ENCODE results near the gene WDR37.

The WDR37 gene

GRCh38 chr10:1048349-1048731, 7.8 kb upstream of the WDR37 start:
- Histone ChIP-seq H3K27me3 (ENCODE audit: insufficient read depth, insufficient read length) (no peaks in the 10 kb centered on the region), H3K9ac (ENCODE audit: insufficient read length, low read depth) (peak overlapping the region; percentile 94), H3K4me1 (ENCODE audit: insufficient read depth, insufficient read length) (peaks cover 4% of the 10 kb centered on the region), H3K4me3 (ENCODE audit: insufficient read length, low read depth) (peak overlapping the region; percentile 93), H3K9me3 (ENCODE audit: insufficient read depth, low read length) (no peaks in the 10 kb centered on the region), H3K36me3 (ENCODE audit: insufficient read depth, insufficient read length, low read length) (peaks cover 52% of the 10 kb centered on the region)
- DNase-seq (ENCODE audit: low read depth, low spot score), result no peak
- TF ChIP-seq ZNF274 (IDR thresholded peaks at IDR 0.05; ENCODE audit: low read depth, low read length) (no peak), SUZ12 (IDR thresholded peaks at IDR 0.05; ENCODE audit: extremely low read depth, insufficient read depth, insufficient read length) (no peak), YY1 (IDR thresholded peaks at IDR 0.05; ENCODE audit: insufficient read depth, insufficient read length) (no peak)

DNA sequence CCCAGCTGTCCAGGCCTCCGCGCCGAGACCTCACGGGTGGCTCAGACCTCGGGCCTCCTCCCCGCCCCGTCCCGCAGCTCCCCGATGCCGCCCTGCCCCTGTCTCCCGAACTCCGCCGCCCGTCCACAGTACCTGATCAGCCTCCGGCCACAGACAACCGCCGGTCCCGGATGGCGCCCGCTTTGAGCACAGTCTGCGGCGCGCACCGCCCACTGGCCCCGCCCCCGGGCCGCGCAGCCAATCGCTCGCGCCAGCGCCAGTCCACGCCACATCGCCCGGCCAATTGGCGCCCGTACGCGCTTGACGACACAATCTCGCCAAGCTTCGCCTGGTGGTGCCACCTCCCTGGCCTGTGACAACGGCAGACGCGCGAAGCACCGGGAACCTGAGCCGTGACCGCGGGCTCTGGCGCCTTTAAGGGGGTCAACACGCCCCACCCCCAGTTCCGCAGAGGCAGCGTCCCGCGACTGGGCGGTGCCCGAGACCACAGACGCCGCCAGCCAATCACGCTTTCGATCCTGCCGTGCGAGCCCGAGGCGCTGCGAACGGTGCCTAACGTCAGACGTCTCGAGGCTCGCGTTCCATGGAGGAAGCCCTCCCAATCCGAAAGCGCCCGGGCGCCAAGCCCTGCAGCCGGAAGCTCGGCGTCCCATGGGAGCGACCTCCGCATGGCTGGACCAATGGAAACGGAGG, 7.3 kb upstream of the WDR37 start, which contains the start of gene IDI1:
IDI1 (minus strand) TSS at position 388 of the 693 bp plus-strand sequence; CDS start at position 272, 116 bp downstream.
- Histone ChIP-seq H3K9me3 (ENCODE audit: insufficient read depth, low read length) (no peaks in the 10 kb centered on the region), H3K27me3 (ENCODE audit: insufficient read depth, insufficient read length) (no peaks in the 10 kb centered on the region), H3K4me1 (ENCODE audit: insufficient read depth, insufficient read length) (peaks cover 4% of the 10 kb centered on the region), H3K9ac (ENCODE audit: insufficient read length, low read depth) (peak within 1 kb of the TSS; percentile 94), H3K4me3 (ENCODE audit: insufficient read length, low read depth) (peak within 1 kb of the TSS; percentile 93), H3K36me3 (ENCODE audit: insufficient read depth, insufficient read length, low read length) (peaks cover 52% of the 10 kb centered on the region)
- DNase-seq (ENCODE audit: low read depth, low spot score), result peak; percentile 91
- TF ChIP-seq ZNF274 (IDR thresholded peaks at IDR 0.05; ENCODE audit: low read depth, low read length), result no peak
- TF ChIP-seq YY1 (IDR thresholded peaks at IDR 0.05; ENCODE audit: insufficient read depth, insufficient read length), result no peak

DNA sequence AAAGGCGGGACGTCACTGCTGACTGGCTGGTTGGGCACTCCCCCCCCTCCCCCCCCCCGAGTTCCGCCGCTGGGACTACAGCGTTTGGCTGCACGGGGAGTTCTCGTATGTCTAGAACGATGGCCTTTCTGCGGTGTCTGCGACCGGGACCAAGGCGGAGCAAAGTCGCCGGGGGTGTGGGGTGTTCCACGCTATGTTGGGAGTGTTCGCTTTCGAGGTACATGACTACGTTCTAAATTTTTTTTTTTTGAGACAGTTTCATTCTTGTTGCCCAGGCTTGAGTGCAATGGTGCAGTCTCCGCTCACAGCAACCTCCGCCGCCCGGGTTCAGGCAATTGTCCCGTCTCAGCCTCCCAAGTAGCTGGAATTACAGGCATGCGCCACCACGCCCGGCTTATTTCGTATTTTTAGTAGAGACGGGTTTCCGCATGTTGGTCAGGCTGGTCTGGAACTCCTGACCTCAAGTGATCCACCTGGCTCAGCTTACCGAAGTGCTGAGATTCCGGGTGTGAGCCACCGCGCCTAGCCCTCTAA, 6.7 kb upstream of the WDR37 start:
- DNase-seq (ENCODE audit: low read depth, low spot score), result no peak
- peaks cover 4% of the 10 kb centered on the region for H3K4me1 ChIP-seq (ENCODE audit: insufficient read depth, insufficient read length)
- TF ChIP-seq ZNF274 (IDR thresholded peaks at IDR 0.05; ENCODE audit: low read depth, low read length), result no peak
- TF ChIP-seq SUZ12 (IDR thresholded peaks at IDR 0.05; ENCODE audit: extremely low read depth, insufficient read depth, insufficient read length), result no peak
- TF ChIP-seq YY1 (IDR thresholded peaks at IDR 0.05; ENCODE audit: insufficient read depth, insufficient read length), result no peak
- H3K27me3 ChIP-seq (ENCODE audit: insufficient read depth, insufficient read length), result no peaks in the 10 kb centered on the region
- H3K36me3 ChIP-seq (ENCODE audit: insufficient read depth, insufficient read length, low read length), result peaks cover 54% of the 10 kb centered on the region
- H3K9ac ChIP-seq (ENCODE audit: insufficient read length, low read depth), result peak overlapping the region; percentile 92
- H3K4me3 ChIP-seq (ENCODE audit: insufficient read length, low read depth), result peak overlapping the region; percentile 93
- no peaks in the 10 kb centered on the region for H3K9me3 ChIP-seq (ENCODE audit: insufficient read depth, low read length)

DNA sequence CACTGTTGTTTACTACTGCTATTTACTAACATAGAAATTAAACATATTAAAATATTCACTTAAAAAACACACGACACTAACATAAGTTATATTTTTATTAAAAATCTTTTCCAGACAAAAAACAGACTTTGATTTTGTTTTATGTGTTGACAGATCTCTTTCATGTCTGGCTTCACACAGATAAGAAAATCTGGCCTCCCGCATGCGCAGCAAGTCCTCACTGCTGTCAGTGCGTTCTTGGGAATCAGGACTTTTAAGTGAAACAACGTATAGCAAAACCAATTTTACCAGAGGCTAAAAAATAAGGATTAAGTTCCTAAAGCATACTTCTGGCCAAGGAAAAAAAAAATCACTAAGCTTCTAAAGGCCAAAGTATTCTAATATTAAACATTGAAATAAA, 6.0 kb upstream of the WDR37 start:
- Histone ChIP-seq H3K27me3 (ENCODE audit: insufficient read depth, insufficient read length) (no peaks in the 10 kb centered on the region), H3K9ac (ENCODE audit: insufficient read length, low read depth) (peak overlapping the region; percentile 92), H3K9me3 (ENCODE audit: insufficient read depth, low read length) (no peaks in the 10 kb centered on the region), H3K4me3 (ENCODE audit: insufficient read length, low read depth) (peak overlapping the region; percentile 93), H3K4me1 (ENCODE audit: insufficient read depth, insufficient read length) (peaks cover 4% of the 10 kb centered on the region), H3K36me3 (ENCODE audit: insufficient read depth, insufficient read length, low read length) (peaks cover 56% of the 10 kb centered on the region)
- no peak for DNase-seq (ENCODE audit: low read depth, low spot score)
- TF ChIP-seq YY1 (IDR thresholded peaks at IDR 0.05; ENCODE audit: insufficient read depth, insufficient read length), result no peak
- no peak for TF ChIP-seq SUZ12 (IDR thresholded peaks at IDR 0.05; ENCODE audit: extremely low read depth, insufficient read depth, insufficient read length)
- no peak for TF ChIP-seq ZNF274 (IDR thresholded peaks at IDR 0.05; ENCODE audit: low read depth, low read length)

DNA sequence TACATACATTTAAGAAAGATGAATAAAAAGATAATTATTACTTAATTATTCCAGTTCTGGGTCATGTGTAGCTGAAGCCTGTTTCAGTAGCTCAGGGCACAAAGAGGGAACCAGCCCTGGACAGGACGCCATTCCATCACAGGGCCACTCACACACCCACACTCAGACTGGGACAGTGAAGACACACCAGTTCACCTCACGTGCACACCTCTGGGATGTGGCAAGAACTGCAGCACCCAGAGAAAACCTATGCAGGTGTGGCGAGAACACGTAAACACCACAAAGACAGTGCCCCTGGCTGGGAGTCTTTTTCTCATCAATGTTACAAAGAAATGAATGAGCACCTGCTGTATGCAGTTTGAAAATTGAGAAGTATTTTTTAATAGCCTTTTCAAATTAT, 5.6 kb upstream of the WDR37 start:
- no peak for DNase-seq (ENCODE audit: low read depth, low spot score)
- no peaks in the 10 kb centered on the region for H3K9me3 ChIP-seq (ENCODE audit: insufficient read depth, low read length)
- H3K4me1 ChIP-seq (ENCODE audit: insufficient read depth, insufficient read length), result peaks cover 4% of the 10 kb centered on the region
- peak overlapping the region; percentile 4 for H3K9ac ChIP-seq (ENCODE audit: insufficient read length, low read depth)
- no peaks in the 10 kb centered on the region for H3K27me3 ChIP-seq (ENCODE audit: insufficient read depth, insufficient read length)
- peak overlapping the region; percentile 26 for H3K4me3 ChIP-seq (ENCODE audit: insufficient read length, low read depth)
- peaks cover 52% of the 10 kb centered on the region for H3K36me3 ChIP-seq (ENCODE audit: insufficient read depth, insufficient read length, low read length)
- no peak for TF ChIP-seq SUZ12 (IDR thresholded peaks at IDR 0.05; ENCODE audit: extremely low read depth, insufficient read depth, insufficient read length)
- TF ChIP-seq ZNF274 (IDR thresholded peaks at IDR 0.05; ENCODE audit: low read depth, low read length), result no peak
- no peak for TF ChIP-seq YY1 (IDR thresholded peaks at IDR 0.05; ENCODE audit: insufficient read depth, insufficient read length)

- H3K4me1 ChIP-seq (ENCODE audit: insufficient read depth, insufficient read length), result no peaks in the 10 kb centered on the region
- peaks cover 45% of the 10 kb centered on the region for H3K36me3 ChIP-seq (ENCODE audit: insufficient read depth, insufficient read length, low read length)
Measured at GRCh38 chr10:1054684-1055083, 1.5 kb upstream of the WDR37 start.

GRCh38 chr10:1057106-1057657, 997 bp downstream of the WDR37 start:
- Histone ChIP-seq H3K4me3 (ENCODE audit: insufficient read length, low read depth) (peak overlapping the region; percentile 91), H3K27me3 (ENCODE audit: insufficient read depth, insufficient read length) (no peaks in the 10 kb centered on the region), H3K9me3 (ENCODE audit: insufficient read depth, low read length) (no peaks in the 10 kb centered on the region), H3K4me1 (ENCODE audit: insufficient read depth, insufficient read length) (no peaks in the 10 kb centered on the region), H3K36me3 (ENCODE audit: insufficient read depth, insufficient read length, low read length) (peaks cover 29% of the 10 kb centered on the region), H3K9ac (ENCODE audit: insufficient read length, low read depth) (peak overlapping the region; percentile 93)
- TF ChIP-seq YY1 (IDR thresholded peaks at IDR 0.05; ENCODE audit: insufficient read depth, insufficient read length) (no peak), ZNF274 (IDR thresholded peaks at IDR 0.05; ENCODE audit: low read depth, low read length) (no peak), SUZ12 (IDR thresholded peaks at IDR 0.05; ENCODE audit: extremely low read depth, insufficient read depth, insufficient read length) (no peak)
- no peak for DNase-seq (ENCODE audit: low read depth, low spot score)

More at GRCh38 chr10:1054684-1055083, 1.5 kb upstream of the WDR37 start:
- Histone ChIP-seq H3K27me3 (ENCODE audit: insufficient read depth, insufficient read length) (no peaks in the 10 kb centered on the region), H3K9ac (ENCODE audit: insufficient read length, low read depth) (peak overlapping the region; percentile 26), H3K9me3 (ENCODE audit: insufficient read depth, low read length) (no peaks in the 10 kb centered on the region), H3K4me3 (ENCODE audit: insufficient read length, low read depth) (peak overlapping the region; percentile 91)
- DNase-seq (ENCODE audit: low read depth, low spot score), result no peak
- TF ChIP-seq ZNF274 (IDR thresholded peaks at IDR 0.05; ENCODE audit: low read depth, low read length), result no peak
- TF ChIP-seq YY1 (IDR thresholded peaks at IDR 0.05; ENCODE audit: insufficient read depth, insufficient read length), result no peak
- TF ChIP-seq SUZ12 (IDR thresholded peaks at IDR 0.05; ENCODE audit: extremely low read depth, insufficient read depth, insufficient read length), result no peak

All from NT2/D1 (cell line).